SJSA1 (cell line): ENCODE measurements around the gene IMPACT. TPM values are rescaled to one million over a fixed set of nuclear protein-coding genes. Genes with fewer than 3 reads are reported as not detected.

Experiments used
- DNase-seq, 2 experiments: peaks; one replicate each; pipeline ENCODE4 v3.0.0-alpha.2; 2015 to 2020; ENCODE audit warnings: low spot score in 2 of 2, low read depth in 1 of 2
- H3K27ac ChIP-seq: fragments of 250-450 bp; sonication (Bioruptor Pico); 2 replicates; pipeline ENCODE4 v1.5.1; 2020; ENCODE audit warnings: mild to moderate bottlenecking, moderate library complexity
- H3K27me3 ChIP-seq: fragments of 250-450 bp; sonication (Bioruptor Pico); replicated peaks from 2 replicates; pipeline ENCODE4 v1.5.1; 2020; ENCODE audit warnings: mild to moderate bottlenecking, moderate library complexity
- H3K36me3 ChIP-seq: fragments of 250-450 bp; sonication (Bioruptor Pico); 2 replicates; pipeline ENCODE4 v1.5.1; 2020; ENCODE audit warnings: mild to moderate bottlenecking
- H3K4me1 ChIP-seq: fragments of 250-450 bp; sonication (Bioruptor Pico); replicated peaks from 2 replicates; pipeline ENCODE4 v1.6.1; 2021; ENCODE audit warnings: mild to moderate bottlenecking
- H3K4me3 ChIP-seq: fragments of 250-450 bp; sonication (Bioruptor Pico); 2 replicates; pipeline ENCODE4 v1.5.1; 2020; ENCODE audit warnings: mild to moderate bottlenecking
- H3K9me3 ChIP-seq: fragments of 250-450 bp; sonication (Bioruptor Pico); replicated peaks from 2 replicates; pipeline ENCODE4 v1.5.1; 2020; ENCODE audit warnings: mild to moderate bottlenecking
- total RNA-seq: library from RNA; depleted of rRNA; stranded (reverse); fragments of >200 nt; shearing (Covaris generic); gene quantifications from 2 replicates; pipeline ENCODE4 v1.2.3, GENCODE V29; 2014; rRNA removed

IMPACT gene, protein sequence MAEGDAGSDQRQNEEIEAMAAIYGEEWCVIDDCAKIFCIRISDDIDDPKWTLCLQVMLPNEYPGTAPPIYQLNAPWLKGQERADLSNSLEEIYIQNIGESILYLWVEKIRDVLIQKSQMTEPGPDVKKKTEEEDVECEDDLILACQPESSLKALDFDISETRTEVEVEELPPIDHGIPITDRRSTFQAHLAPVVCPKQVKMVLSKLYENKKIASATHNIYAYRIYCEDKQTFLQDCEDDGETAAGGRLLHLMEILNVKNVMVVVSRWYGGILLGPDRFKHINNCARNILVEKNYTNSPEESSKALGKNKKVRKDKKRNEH
- 27.7 and 33.2 TPM in 2 replicates for total RNA-seq

DNA sequence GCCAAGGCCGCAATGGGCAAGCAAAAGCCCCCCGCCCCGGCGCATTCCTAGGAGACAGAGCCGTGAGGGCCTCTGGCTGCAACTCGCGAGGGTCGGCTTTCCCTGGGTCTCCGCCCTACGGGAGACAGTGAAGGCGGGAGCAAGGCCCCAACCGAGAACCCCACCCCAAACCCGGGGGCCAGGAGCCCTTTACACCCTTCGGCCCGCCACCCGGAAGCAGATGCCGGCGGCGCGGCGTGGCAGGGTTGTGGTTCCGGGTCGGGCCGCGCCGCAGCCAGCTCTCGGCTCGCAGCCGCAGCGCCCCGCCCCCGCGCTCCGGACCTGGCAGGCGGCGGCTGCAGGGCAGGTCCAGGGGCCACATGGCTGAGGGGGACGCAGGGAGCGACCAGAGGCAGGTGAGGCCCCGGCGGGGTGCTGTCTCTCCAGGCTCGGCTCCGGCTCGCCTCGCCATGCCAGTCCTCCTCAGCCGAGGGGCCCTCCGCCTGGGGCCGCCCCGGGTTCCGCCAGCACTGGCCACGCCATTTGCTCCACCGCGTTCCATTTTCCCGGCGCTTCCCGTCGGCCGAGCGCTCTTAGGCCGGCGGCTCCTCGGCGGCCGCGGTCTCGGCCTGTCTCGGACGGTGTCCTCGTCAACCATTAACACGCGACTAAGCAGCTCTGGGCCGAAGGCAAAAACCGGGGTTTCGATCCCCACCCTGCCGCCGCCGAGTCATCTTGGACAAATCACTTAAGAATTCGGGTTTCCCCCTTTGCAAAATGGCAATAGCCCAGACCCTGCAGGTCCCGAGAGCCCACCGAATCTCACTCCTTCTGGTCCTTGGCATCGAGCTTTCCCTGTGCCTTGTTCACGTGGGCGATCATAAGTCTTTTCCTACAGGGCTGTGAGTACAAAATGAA is at the start of gene IMPACT:
Gene IMPACT, plus strand, starts transcription at position 273 of the 897 bp plus-strand sequence. Its CDS starts 87 bp downstream, at position 360.
- peak; percentile 75 to 83 for DNase-seq
- Histone ChIP-seq H3K4me1 (peaks cover 24% of the 10 kb centered on the region), H3K9me3 (0 out of 2 replicates have a peak, but pooled peaks cover 4% of the 10 kb centered on the region), H3K27ac (peak within 1 kb of the TSS; percentile 64), H3K27me3 (0 out of 2 replicates have a peak, but pooled peaks cover 3% of the 10 kb centered on the region), H3K36me3 (peaks cover 9% of the 10 kb centered on the region; the same call in 1 of the 2 replicates), H3K4me3 (peak within 1 kb of the TSS; percentile 83)

DNA sequence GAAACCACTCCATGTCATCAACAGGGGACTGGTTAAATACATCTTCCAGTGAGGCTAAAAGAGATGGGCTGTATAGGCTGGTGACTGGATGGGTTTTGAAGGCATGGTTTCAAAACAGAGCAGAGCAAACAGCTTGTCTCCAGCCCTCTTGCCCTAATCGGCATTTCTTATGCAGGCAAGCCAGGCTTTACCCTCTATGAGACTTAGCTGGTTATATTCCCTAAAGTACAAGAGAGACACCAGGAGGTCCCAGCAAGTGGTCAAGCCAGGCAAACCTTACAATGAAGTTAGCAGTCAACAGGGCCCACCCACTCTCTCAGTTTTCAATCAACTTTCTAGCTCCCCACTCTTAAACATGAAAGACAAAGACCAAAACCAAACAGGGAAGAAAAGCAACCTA is 47.9 kb upstream of the IMPACT start:
- H3K9me3 ChIP-seq, result no peaks in the 10 kb centered on the region
- DNase-seq, result no peak
- H3K36me3 ChIP-seq, result 0 out of 2 replicates have a peak, but pooled peaks cover 4% of the 10 kb centered on the region
- H3K4me1 ChIP-seq, result no peaks in the 10 kb centered on the region
- no peak overlapping the region for H3K27ac ChIP-seq
- no peak overlapping the region for H3K4me3 ChIP-seq
- no peaks in the 10 kb centered on the region for H3K27me3 ChIP-seq

DNA sequence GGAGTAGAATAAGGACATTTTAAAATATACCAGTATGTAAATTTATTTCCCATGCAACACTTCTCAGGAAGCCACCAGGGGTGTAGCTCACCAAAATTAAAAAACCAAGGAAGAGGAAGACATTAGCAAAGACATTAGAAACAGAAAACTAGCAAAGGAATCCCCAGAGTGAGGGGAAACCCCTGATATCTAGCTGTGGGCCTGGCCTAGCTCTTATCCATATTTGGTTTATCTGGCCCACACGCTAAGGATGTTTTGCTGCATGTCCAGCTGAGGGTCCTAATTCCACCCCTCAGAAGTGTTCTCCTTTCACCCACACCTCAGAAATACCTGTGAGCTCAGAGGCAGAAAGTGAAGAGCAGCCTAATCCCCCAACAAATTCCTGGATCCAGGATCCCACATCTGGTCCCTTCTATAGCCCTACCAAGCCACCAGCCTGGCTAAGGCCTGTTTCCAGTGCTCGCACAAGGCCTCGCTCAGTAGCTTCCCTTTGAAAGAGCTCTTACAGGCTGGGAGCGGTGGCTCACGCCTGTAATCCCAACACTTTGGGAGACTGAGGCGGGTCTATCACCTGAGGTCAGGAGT is 46.2 kb upstream of the IMPACT start:
- Histone ChIP-seq H3K9me3 (no peaks in the 10 kb centered on the region), H3K4me1 (no peaks in the 10 kb centered on the region), H3K4me3 (no peak overlapping the region), H3K27me3 (no peaks in the 10 kb centered on the region), H3K36me3 (0 out of 2 replicates have a peak, but pooled peaks cover 4% of the 10 kb centered on the region), H3K27ac (no peak overlapping the region)
- DNase-seq, result no peak

DNA sequence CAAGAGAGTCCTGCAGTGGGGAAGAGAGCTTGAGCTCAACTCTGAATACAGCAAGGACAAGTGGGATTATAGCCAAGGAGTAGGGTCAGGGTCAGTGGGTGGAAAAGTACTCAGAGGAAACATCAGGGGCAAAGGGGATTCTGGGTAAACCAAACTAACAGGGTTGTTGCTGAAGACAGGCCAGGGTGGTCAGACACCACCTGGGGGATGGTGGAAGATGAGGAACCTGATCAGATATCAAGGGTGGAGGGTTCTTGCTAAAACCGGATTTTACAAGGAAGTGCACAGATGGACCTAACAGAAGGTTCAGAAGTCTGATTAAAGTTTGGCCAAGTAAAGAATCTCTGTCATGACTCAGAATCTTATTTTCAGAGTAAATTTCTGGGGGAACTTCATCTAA is 45.3 kb upstream of the IMPACT start:
- H3K4me1 ChIP-seq, result no peaks in the 10 kb centered on the region
- H3K4me3 ChIP-seq, result no peak overlapping the region
- no peaks in the 10 kb centered on the region for H3K9me3 ChIP-seq
- no peaks in the 10 kb centered on the region for H3K27me3 ChIP-seq
- no peak overlapping the region for H3K27ac ChIP-seq
- DNase-seq, result no peak
- H3K36me3 ChIP-seq, result 0 out of 2 replicates have a peak, but pooled peaks cover 4% of the 10 kb centered on the region

DNA sequence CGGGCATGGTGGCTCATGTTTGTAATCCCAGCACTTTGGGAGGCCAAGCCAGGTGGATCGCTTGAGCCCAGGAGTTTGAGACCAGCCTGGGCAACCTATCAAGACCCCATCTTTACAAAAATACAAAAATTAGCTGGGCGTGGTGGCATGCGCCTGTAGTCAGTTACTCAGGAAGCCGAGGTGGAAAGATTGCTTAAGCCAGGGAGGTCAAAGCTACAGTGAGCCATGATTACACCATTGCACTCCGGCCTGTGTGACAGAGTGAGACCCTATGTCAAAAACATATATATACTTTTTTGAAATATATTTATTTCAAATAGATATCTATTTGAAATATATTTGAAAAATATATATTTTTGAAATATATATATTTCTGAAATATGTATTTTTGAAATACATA is 39.8 kb upstream of the IMPACT start:
- no peaks in the 10 kb centered on the region for H3K4me1 ChIP-seq
- no peaks in the 10 kb centered on the region for H3K9me3 ChIP-seq
- no peak overlapping the region for H3K27ac ChIP-seq
- no peaks in the 10 kb centered on the region for H3K36me3 ChIP-seq
- H3K27me3 ChIP-seq, result no peaks in the 10 kb centered on the region
- DNase-seq, result no peak
- no peak overlapping the region for H3K4me3 ChIP-seq

DNA sequence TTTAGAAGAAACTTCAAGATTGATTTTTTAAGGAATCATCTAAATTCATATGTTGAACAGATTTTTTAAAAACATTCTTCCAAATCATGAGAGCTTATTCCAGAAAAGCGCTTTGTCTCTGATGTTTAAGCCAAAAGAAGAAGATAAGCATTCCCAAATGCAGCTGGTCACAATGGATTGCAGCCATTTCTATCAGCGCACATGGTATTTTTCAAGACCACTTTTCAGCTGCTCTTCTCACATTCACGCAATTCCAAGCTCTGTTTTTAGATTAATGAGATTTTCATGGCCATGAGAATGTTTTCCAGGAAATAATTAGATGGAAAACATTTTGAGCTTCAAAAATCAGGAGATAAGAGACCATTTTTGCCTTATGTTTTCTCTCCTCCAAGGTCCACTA is 37.5 kb upstream of the IMPACT start:
- no peaks in the 10 kb centered on the region for H3K27me3 ChIP-seq
- H3K27ac ChIP-seq, result no peak overlapping the region
- no peaks in the 10 kb centered on the region for H3K9me3 ChIP-seq
- no peak for DNase-seq
- H3K4me3 ChIP-seq, result no peak overlapping the region
- no peaks in the 10 kb centered on the region for H3K36me3 ChIP-seq
- no peaks in the 10 kb centered on the region for H3K4me1 ChIP-seq

DNA sequence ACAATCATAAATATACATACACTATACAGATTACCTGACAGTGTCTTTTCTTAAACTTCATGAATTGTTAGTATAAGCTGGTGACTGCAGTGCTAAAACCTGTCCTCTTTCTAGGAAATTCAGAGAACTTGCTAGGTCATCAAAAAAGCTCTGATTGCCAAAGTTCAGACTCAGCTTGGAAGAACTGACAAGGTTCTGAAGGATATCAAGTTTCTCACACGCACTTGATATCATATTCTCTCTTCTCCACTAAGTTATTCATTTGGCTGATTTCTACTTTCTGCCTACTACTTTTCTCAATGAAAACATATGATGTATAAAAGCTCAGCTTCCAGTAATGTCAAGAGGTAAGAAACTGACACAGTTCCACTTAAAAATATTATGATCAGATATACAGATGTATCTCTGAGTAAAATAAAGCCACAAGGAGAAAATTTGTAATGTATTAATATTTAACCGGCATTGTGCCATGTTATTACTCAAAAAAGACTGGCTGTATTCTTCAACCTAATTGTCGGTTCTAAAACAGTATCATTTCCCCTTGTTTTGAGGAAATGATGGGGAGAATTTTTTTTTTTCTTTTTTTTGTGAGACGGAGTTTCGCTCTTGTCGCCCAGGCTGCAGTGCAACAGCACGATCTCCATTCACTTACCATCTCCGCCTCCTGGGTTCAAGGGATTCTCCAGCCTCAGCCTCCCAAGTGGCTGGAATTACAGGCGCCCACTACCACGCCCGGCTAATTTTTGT is 31.2 kb upstream of the IMPACT start:
- peaks cover 19% of the 10 kb centered on the region for H3K4me1 ChIP-seq
- H3K36me3 ChIP-seq, result peaks cover 4% of the 10 kb centered on the region; the same call in 1 of the 2 replicates
- H3K4me3 ChIP-seq, result no peak overlapping the region
- DNase-seq, result no peak
- H3K27me3 ChIP-seq, result no peaks in the 10 kb centered on the region
- H3K27ac ChIP-seq, result no peak overlapping the region
- H3K9me3 ChIP-seq, result no peaks in the 10 kb centered on the region

DNA sequence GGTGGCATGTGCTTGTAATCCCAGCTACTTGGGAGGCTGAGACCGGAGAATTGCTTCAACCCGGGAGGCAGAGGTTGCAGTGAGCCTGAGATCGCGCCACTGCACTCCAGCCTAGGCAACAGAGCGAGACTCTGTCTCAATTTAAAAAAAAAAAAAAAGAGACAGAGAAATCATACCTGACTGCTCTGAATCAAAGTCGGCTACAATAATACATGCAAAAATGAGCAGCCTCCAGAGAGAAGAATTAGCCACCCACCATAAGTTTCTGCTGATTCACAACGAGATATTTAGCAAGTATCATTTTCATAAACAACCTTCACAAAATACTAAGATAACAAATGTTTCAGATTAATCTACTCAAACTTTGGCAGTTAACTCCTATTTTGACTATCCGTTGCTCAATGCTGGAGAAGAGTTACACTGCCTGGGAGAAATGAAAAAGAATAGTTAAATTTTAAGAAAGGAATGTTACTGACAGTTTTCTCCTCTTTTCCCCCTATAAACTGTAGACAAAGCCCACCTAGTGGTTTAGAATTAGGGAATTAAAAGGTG is 30.3 kb upstream of the IMPACT start:
- DNase-seq, result no peak

DNA sequence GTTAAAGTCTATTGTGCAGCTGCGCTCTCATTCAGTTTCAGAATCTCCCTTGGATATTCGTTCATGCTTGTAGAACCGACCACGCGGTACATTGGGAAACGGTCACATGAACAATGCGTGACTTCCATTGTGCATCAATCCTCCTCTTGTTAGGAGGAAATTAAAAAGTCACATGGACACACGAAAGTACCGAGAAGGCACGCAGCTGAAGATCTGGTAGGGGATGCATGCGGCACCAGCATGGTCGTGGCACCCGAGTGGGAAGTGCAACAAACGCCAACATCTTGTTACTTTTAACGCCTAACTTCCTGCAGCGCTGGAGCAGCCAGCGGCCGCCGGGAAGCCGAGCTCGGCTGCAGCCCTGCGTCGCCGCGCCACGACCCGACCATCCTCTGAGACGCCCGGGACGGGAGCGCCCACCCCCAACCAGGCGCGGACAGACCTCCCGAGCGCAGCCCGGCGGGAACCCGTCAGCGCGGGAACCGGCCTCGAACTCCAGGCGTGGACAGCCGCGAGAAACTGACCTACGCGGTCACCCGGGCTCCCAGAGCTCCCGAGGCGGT is 29.3 kb upstream of the IMPACT start:
- peak in 1 of 2 experiments; percentile 48 for DNase-seq
- H3K4me3 ChIP-seq, result peak overlapping the region; percentile 85
- peak overlapping the region; percentile 89 for H3K27ac ChIP-seq
- H3K36me3 ChIP-seq, result peaks cover 4% of the 10 kb centered on the region; the same call in 1 of the 2 replicates
- H3K27me3 ChIP-seq, result no peaks in the 10 kb centered on the region
- peaks cover 25% of the 10 kb centered on the region for H3K4me1 ChIP-seq
- H3K9me3 ChIP-seq, result no peaks in the 10 kb centered on the region

More for the DNA sequence above, 30.3 kb upstream of the IMPACT start:
- Histone ChIP-seq H3K4me1 (peaks cover 25% of the 10 kb centered on the region), H3K9me3 (no peaks in the 10 kb centered on the region), H3K36me3 (peaks cover 4% of the 10 kb centered on the region; the same call in 1 of the 2 replicates), H3K4me3 (no peak overlapping the region), H3K27me3 (no peaks in the 10 kb centered on the region), H3K27ac (no peak overlapping the region)

DNA sequence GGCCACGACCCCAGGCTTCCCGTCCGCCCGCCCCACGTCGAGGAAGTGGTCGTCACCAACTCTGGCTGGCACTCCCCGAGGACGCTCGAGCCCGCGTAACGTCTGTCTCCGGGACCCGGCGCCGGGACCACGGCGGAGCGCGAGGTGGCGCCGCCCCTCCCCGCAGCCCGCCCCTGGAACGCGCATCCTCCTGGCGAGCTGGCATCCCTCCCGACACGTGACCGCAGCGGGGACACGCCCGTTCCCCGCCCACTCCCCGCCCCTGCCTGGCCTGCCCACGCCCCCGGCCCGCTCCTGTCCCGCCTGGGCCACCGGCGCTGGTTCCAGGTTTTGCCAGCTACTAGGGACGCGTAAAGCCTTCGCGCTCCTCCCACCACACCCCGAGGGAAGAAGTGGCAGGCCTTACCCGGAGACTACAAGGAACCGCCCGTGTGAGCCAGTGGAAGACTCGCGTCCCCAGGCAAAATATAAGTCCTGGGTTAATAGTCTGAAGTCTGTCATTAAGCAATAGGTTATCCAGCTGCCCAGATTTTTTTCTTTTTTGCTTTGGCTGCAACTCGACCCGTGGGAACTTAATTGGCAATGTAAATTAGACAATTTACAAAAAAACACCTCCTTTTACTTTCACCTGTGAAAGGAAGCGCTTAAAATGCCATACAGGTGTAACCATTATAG is 28.6 kb upstream of the IMPACT start, which contains the start of gene OSBPL1A:
Gene OSBPL1A, minus strand, starts transcription at position 131 of the 675 bp plus-strand sequence. CDS start 20,291 bp downstream, outside the sequence.
- Histone ChIP-seq H3K4me3 (peak within 1 kb of the TSS; percentile 85), H3K9me3 (no peaks in the 10 kb centered on the region), H3K27me3 (no peaks in the 10 kb centered on the region), H3K36me3 (peaks cover 4% of the 10 kb centered on the region; the same call in 1 of the 2 replicates), H3K4me1 (peaks cover 25% of the 10 kb centered on the region), H3K27ac (peak within 1 kb of the TSS; percentile 89)
- peak; percentile 85 to 96 for DNase-seq

DNA sequence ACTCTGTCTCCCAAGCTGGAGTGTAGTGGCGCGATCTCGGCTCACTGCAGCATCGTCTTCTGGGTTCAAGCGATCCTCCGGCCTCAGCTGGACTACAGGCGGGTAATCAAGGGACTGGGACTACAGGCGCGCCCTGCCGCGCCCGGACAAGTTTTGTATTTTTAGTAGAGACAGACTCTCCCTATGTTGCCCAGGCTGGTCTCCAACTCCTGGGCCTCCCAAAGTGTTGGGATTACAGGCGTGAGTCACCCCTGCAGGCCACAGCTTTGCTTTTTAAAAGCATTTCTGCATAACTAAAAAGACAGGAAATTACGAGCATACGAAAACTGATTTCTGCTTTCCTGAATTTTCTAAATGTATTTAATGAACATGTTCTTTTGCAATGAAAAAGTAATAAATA is 27.9 kb upstream of the IMPACT start:
- no peak overlapping the region for H3K4me3 ChIP-seq
- no peaks in the 10 kb centered on the region for H3K27me3 ChIP-seq

DNA sequence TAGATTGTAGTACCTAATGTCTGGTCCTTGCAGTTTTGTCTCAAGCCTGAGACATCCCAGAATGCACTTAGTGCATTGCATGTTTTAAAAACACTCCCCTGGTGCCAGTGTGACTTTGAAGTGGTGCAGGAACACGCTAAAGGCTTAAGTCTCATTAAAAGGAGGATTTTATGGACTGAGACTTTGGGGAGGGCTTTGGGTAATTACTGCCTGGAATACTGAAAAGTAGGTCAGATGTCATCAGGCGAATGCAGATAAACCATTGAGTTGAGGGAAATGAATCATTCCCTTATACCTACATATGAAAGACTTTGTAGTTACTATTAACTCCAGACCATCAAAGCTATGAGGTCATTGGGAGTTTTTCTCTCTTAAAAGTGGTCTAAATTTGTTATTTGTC is 25.9 kb upstream of the IMPACT start:
- DNase-seq, result no peak
- Histone ChIP-seq H3K27ac (no peak overlapping the region), H3K9me3 (no peaks in the 10 kb centered on the region), H3K27me3 (no peaks in the 10 kb centered on the region), H3K4me3 (no peak overlapping the region), H3K36me3 (peaks cover 4% of the 10 kb centered on the region; the same call in 1 of the 2 replicates), H3K4me1 (peaks cover 25% of the 10 kb centered on the region)

More for the DNA sequence above, 27.9 kb upstream of the IMPACT start:
- Histone ChIP-seq H3K36me3 (peaks cover 4% of the 10 kb centered on the region; the same call in 1 of the 2 replicates), H3K9me3 (no peaks in the 10 kb centered on the region), H3K27ac (peak overlapping the region; percentile 23; the same call in 1 of the 2 replicates), H3K4me1 (peaks cover 25% of the 10 kb centered on the region)
- DNase-seq, result peak; percentile 23 to 50
